Skeletal muscle satellite cell (primary cell): ENCODE measurements around the gene RASD1.

Experiments
- H3K27me3 ChIP-seq: 2 replicates; pipeline ENCODE4 v1.7.0; 2013; ENCODE audit warnings: low read length; ENCODE audit not compliant: control insufficient read depth, insufficient read depth
- H3K36me3 ChIP-seq: 2 replicates; pipeline ENCODE4 v1.7.0; 2013; ENCODE audit warnings: mild to moderate bottlenecking, control low read depth, low read length; ENCODE audit not compliant: insufficient read depth
- H3K4me1 ChIP-seq: 2 replicates; pipeline ENCODE4 v1.7.0; 2013; ENCODE audit warnings: low read length; ENCODE audit not compliant: control insufficient read depth, insufficient read depth
- H3K4me2 ChIP-seq: 2 replicates; pipeline ENCODE4 v1.7.0; 2013; ENCODE audit warnings: mild to moderate bottlenecking, low read length
- H3K4me3 ChIP-seq: 2 replicates; pipeline ENCODE4 v1.7.0; 2013; ENCODE audit warnings: low read length
- H3K9ac ChIP-seq: 2 replicates; pipeline ENCODE4 v1.7.0; 2013; ENCODE audit warnings: mild to moderate bottlenecking, low read depth, low read length, moderate library complexity
- H3K9me3 ChIP-seq: replicated peaks from 2 replicates; pipeline ENCODE4 v1.7.0; 2013; ENCODE audit warnings: mild to moderate bottlenecking, control low read depth, low read length

The RASD1 gene

GRCh38 chr17:17507465-17508011 lies 11.3 kb upstream of the RASD1 start:
- no peaks in the 10 kb centered on the region for H3K27me3 ChIP-seq
- no peak overlapping the region for H3K4me3 ChIP-seq
- no peaks in the 10 kb centered on the region for H3K36me3 ChIP-seq
- no peak overlapping the region for H3K4me2 ChIP-seq
- H3K4me1 ChIP-seq: peaks cover 9% of the 10 kb centered on the region
- no peak overlapping the region for H3K9ac ChIP-seq
- no peaks in the 10 kb centered on the region for H3K9me3 ChIP-seq

DNA sequence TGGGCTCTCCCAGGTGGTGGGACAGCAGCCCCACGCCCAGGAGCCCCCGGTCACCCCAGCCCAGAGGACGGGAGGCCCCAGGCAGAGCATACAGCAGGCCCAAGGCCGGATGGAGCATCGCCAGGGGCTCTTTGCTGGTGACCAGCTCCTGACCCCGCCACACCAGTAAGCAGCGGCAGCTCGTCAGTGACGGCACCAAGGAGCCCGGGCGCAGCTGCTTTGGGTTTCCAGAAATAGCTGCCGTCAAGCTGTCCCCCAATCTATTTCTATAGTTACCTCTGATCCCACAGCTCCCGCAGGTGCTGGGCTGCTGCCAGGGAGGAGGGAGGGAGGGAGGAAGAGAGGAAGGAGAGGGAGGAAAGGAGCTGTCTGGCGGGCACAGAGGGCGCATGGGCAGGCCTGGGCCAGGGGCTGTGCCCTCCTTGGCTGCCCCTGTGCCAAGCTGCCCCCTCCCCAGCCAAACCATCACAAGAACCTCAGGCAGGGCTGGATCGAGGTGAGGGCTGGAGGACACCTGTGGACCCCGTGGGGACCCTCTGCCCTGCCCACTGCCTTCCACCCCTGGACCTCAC lies 10.8 kb upstream of the RASD1 start:
- no peak overlapping the region for H3K4me3 ChIP-seq
- no peak overlapping the region for H3K9ac ChIP-seq
- no peaks in the 10 kb centered on the region for H3K36me3 ChIP-seq
- H3K4me2 ChIP-seq: no peak overlapping the region
- no peaks in the 10 kb centered on the region for H3K27me3 ChIP-seq
- no peaks in the 10 kb centered on the region for H3K9me3 ChIP-seq
- H3K4me1 ChIP-seq: peaks cover 4% of the 10 kb centered on the region

DNA sequence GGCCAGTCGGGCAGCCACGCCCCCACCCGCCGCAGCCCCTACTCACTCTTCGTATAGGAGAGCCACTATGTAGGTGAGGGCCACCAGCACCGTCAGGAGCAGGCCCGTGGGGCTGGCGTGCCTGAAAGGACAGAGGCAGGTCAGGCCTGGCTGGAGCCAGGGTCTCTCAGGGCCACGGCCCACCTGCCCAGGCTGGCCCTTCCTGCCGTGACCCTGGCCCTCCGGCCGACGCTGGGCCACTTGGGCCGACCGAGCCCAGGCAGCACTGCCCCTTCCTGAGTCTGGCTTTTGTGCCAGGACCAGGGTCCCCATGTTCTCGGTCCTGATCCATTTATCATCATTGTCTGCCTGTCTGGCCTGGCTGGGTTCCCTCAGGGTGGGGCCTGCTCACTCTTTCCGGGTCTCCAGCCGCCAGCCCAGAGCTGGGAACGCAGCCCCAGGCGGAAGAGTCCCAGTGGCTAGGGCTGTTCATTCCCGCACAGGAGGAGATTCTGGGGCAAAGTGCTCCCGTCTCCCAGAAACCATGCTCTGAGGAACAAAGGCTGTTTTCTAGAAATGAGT lies 10.1 kb upstream of the RASD1 start:
- no peaks in the 10 kb centered on the region for H3K36me3 ChIP-seq
- H3K4me1 ChIP-seq: no peaks in the 10 kb centered on the region
- H3K9me3 ChIP-seq: no peaks in the 10 kb centered on the region
- no peak overlapping the region for H3K4me2 ChIP-seq
- no peak overlapping the region for H3K9ac ChIP-seq
- H3K4me3 ChIP-seq: no peak overlapping the region
- no peaks in the 10 kb centered on the region for H3K27me3 ChIP-seq

- no peaks in the 10 kb centered on the region for H3K4me1 ChIP-seq
Measured at GRCh38 chr17:17505610-17506171, 9.5 kb upstream of the RASD1 start.

GRCh38 chr17:17505151-17505550 lies 9.0 kb upstream of the RASD1 start:
- Histone ChIP-seq H3K9ac (no peak overlapping the region), H3K36me3 (no peaks in the 10 kb centered on the region), H3K4me2 (no peak overlapping the region), H3K9me3 (no peaks in the 10 kb centered on the region), H3K27me3 (peaks cover 2% of the 10 kb centered on the region), H3K4me3 (no peak overlapping the region), H3K4me1 (no peaks in the 10 kb centered on the region)

More at GRCh38 chr17:17505610-17506171, 9.5 kb upstream of the RASD1 start:
- H3K9ac ChIP-seq: no peak overlapping the region
- no peak overlapping the region for H3K4me3 ChIP-seq
- no peaks in the 10 kb centered on the region for H3K36me3 ChIP-seq
- H3K9me3 ChIP-seq: no peaks in the 10 kb centered on the region
- no peak overlapping the region for H3K4me2 ChIP-seq
- H3K27me3 ChIP-seq: peaks cover 2% of the 10 kb centered on the region

DNA sequence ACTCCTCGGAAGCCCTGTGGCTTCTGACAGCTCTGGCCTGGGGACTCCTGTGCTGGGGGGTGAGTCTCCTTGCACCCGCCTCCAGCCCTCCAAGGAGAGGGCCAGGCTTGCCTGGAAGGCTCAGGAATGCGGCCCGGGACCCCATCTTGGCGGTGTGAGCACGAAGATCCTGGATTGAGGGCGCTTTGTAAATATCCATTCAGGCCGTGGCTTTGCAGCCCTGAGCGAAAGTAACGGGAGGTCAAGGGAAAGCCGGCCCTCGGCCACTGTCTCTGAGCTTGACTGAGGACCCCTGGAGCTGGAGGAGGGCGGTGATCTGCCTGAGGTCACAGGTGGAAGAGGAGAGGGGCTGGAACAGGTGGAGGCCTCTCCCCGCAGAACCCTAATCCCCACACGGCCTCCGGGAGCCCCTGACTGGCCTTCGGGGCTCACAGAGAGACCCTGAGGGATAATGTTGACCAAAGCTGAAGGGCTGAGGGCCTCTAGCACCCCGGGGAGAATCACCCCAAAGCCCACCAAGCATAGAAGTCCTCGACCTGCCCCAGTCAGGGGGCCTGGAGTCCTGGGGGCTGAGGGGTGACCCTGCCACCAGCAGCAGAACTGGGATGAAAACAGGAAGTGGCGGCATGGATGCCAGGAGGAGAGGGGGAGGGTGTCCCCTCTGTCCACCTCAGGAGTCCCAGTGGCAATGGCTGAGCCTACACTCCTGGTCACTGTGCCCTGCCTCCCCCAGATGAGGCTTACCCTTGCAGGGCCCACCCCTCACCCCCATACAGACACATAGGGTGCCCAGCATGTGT lies 8.3 kb upstream of the RASD1 start:
- Histone ChIP-seq H3K9ac (no peak overlapping the region), H3K4me3 (no peak overlapping the region), H3K27me3 (peaks cover 6% of the 10 kb centered on the region), H3K36me3 (no peaks in the 10 kb centered on the region), H3K4me1 (no peaks in the 10 kb centered on the region), H3K9me3 (no peaks in the 10 kb centered on the region), H3K4me2 (no peak overlapping the region)

DNA sequence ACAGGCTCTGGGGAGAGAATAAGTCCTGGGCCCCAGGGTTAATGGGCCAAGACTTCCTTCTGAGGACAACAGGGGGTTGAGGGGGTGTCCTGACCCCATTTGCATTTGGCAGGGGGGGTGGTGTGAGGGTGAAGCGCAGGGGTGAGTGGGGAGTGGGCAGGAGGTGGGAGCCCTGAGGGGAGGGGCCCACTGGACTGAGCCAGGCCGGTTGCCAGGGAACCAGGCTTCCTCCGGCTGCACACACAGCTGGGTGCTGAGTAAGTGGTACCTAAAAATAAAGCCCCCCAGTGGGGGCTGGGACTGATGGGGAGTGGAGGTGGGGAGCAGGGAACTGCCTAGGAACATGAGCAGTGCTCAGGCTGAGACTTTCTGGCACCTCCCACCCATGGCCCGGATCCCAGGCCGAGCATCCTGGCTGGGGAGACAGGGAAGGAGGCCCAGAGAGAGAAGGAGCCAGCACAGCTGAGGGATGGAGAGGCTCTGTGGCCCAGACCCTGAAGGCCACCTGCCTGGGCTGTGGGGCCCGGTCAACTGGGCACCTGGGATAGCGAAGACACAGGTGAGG lies 7.5 kb upstream of the RASD1 start:
- Histone ChIP-seq H3K4me2 (no peak overlapping the region), H3K27me3 (peaks cover 7% of the 10 kb centered on the region), H3K9me3 (no peaks in the 10 kb centered on the region), H3K4me3 (no peak overlapping the region), H3K4me1 (no peaks in the 10 kb centered on the region), H3K36me3 (no peaks in the 10 kb centered on the region), H3K9ac (no peak overlapping the region)

DNA sequence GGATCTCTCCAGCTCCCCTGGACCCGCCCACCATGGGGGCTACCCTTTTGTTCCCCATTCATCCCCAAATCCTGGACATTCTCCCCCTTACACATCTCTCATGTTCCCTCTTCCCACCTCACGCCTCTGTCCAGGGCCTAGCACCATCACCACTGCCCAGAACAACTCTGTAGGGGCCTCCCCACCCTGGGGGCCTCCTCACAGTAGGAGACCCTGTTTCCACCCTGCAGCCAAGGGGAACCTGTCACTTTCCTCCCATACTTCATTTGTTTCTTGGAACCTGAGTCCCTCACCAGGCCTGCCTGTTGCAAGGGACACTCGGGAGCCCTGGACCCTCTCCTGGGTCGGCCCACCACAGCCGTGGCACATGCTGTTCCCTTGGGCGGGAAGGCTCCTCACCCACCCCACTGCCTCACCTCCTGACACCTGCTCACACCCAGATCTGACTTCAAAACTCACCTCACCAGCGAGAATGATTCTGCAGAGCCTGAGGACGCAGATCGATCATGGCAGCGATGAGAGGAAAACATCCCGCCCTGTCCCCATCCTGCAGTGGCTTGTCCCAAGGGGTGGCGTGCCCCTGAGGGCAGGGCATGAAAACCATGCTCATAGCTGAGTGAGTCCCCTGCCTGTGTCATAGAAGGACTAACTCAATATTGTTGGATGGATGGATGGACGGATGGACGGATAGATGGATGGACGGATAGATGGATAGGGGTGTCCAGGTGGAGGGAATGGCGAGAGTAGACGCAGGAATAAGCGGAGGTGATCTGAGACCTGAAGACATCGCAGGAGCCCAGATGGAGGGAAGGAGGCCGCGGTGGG lies 6.8 kb upstream of the RASD1 start:
- Histone ChIP-seq H3K36me3 (no peaks in the 10 kb centered on the region), H3K4me1 (no peaks in the 10 kb centered on the region), H3K4me3 (no peak overlapping the region), H3K9ac (no peak overlapping the region), H3K4me2 (no peak overlapping the region), H3K27me3 (peaks cover 7% of the 10 kb centered on the region), H3K9me3 (no peaks in the 10 kb centered on the region)

DNA sequence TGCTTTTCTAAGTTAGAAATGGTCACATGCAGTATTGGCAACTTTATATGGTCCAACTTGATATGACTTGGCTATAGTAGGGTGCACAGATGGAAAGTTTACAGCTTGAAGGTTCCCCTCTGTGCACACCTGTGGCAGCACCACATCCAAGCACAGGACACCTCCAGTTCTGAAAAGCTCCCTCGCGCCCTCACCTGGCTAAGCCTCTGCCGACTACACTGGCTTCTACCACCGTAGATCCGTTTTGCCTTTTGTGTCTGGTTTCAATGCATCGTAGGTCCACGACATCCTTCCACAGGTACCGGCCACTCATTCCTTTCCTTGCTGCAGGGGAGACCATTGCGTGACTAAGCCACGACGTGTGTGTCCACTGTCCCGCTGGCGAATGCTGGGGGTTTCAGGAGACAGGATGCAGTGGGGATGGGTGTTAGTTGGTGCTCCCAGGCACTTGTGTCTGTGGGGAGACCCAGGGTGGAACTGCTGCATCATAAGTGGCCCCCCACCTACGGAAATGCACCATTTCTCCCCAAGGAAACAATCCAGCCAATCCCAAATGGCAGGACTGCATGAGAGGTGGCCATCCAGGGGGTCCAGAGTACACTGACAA lies 4.9 kb upstream of the RASD1 start:
- no peaks in the 10 kb centered on the region for H3K9me3 ChIP-seq
- H3K4me3 ChIP-seq: no peak overlapping the region
- no peak overlapping the region for H3K4me2 ChIP-seq
- peaks cover 7% of the 10 kb centered on the region for H3K4me1 ChIP-seq
- peaks cover 7% of the 10 kb centered on the region for H3K27me3 ChIP-seq
- no peak overlapping the region for H3K9ac ChIP-seq
- H3K36me3 ChIP-seq: no peaks in the 10 kb centered on the region

DNA sequence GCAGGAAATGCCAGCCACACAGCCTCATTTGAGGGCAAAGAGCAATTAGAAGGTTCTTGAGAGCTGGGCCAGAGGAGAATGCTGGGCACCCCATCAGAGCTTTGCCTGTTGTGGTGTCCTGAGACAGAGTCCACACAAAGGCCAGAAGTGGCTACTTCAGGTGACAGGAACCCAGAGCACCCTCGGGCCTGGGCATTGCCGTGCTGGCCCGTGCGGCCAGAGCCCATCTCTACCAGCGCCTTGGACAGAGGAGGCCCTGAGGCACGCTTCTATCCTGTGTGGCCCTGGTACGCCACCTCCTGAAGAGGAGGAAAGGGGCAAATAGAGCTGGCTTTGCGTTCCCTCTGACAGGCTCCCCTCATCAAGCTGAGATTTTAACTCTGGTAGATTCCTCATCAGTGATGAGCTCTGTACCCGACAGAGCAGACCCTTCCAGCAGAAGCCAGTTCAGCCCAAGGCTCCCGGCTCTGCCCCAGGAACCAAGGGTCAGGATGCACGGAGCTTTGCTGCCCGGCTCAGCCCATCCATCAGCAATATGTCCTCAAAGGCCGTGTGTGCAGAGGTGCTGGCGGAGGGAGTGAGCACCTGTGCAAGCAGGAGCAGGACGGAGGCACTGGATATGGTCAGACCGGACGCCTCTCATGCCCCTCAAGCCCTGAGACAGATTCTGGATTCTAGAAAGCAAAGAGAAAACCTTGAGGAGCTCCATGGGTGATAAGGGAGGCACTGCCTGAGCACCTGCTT lies 3.4 kb upstream of the RASD1 start:
- H3K9me3 ChIP-seq: no peaks in the 10 kb centered on the region
- no peaks in the 10 kb centered on the region for H3K36me3 ChIP-seq
- peaks cover 7% of the 10 kb centered on the region for H3K27me3 ChIP-seq
- H3K4me2 ChIP-seq: no peak overlapping the region
- no peak overlapping the region for H3K4me3 ChIP-seq
- H3K4me1 ChIP-seq: peaks cover 23% of the 10 kb centered on the region
- no peak overlapping the region for H3K9ac ChIP-seq
